Measurements from ENCODE around the gene DAB1. TPM values are rescaled to one million over a fixed set of nuclear protein-coding genes. Genes with fewer than 3 reads are reported as not detected.

DAB1 gene
- total and polyA plus RNA-seq, 10 of the 15 experiments (the other 5 are each of a cell fraction or from before 2014, with no cell fraction given), result 0.02 to 0.10 (median 0.03) TPM; not detected in 5

- TF ChIP-seq E2F4 (IDR thresholded peaks at IDR 0.05; ENCODE audit: low read depth, low read length), result no peak
Measured at GRCh38 chr1:57208741-57209302, 215.0 kb downstream of the DAB1 start (continued).

- Histone ChIP-seq H3K4me1 (ENCODE audit: control insufficient read depth, insufficient read depth, low read length) (no peaks in the 10 kb centered on the region), H3K27me3 (replicated peaks in 1 of 2; ENCODE audit: control insufficient read depth in 2 of 2, insufficient read depth in 2 of 2, low read length in 1 of 2) (no peaks in the 10 kb centered on the region; a peak in 1 of 4 replicates), H3K9ac (ENCODE audit: control insufficient read depth, insufficient read depth, low read length) (no peak overlapping the region), H3K36me3 (ENCODE audit: control insufficient read depth in 2 of 2, insufficient read depth in 2 of 2, low read length in 1 of 2) (no peaks in the 10 kb centered on the region), H3K79me2 (ENCODE audit: control insufficient read depth, insufficient read depth, low read length) (no peaks in the 10 kb centered on the region), H3K27ac (ENCODE audit: control insufficient read depth, insufficient read depth) (no peak overlapping the region), H3K4me2 (ENCODE audit: control insufficient read depth, insufficient read depth) (no peak overlapping the region), H3K4me3 (no peak overlapping the region), H4K20me1 (ENCODE audit: control insufficient read depth, insufficient read depth) (no peaks in the 10 kb centered on the region), H3K9me3 (replicated peaks; ENCODE audit: control insufficient read depth, insufficient read depth, low read length) (no peaks in the 10 kb centered on the region), H2AFZ (ENCODE audit: control insufficient read depth, low read depth, low read length) (no peak overlapping the region)
- in situ Hi-C loops (cut with MboI) (no loop called here), intact Hi-C loops (cut with micrococcal nuclease; ENCODE audit: unreplicated experiment) (no loop called here)
- no peak for DNase-seq (ENCODE audit: low read depth, low spot score)
- CTCF ChIA-PET, result no interaction called here
- SMC1A ChIA-PET (ENCODE audit: uncharacterized antibody, unreplicated experiment), result no interaction called here
- no peak for FAIRE-seq
- BruUV-seq (replicated peaks), result no TSS peak
- POLR2A ChIA-PET, result no interaction called here
- no peak for ATAC-seq
- TF ChIP-seq BMI1 (IDR thresholded peaks at IDR 0.05; ENCODE audit: borderline replicate concordance) (no peak), MLLT1 (IDR thresholded peaks at IDR 0.05) (no peak), IRF4 (IDR thresholded peaks at IDR 0.05; ENCODE audit: low read depth, low read length) (no peak)
- RAD21 ChIA-PET (ENCODE audit: unreplicated experiment), result no interaction called here
Measured at GRCh38 chr1:57206038-57206437, 217.8 kb downstream of the DAB1 start.
